Measurements from ENCODE around the gene OR4C46. TPM values are rescaled to one million over a fixed set of nuclear protein-coding genes. Genes with fewer than 3 reads are reported as not detected.
"Not testable (repeated sequence)": the region's sequence is repeated elsewhere in the genome, so short reads cannot be mapped to it uniquely, and the experiment has no call there.

Gene OR4C46
- not detected for total RNA-seq

DNA sequence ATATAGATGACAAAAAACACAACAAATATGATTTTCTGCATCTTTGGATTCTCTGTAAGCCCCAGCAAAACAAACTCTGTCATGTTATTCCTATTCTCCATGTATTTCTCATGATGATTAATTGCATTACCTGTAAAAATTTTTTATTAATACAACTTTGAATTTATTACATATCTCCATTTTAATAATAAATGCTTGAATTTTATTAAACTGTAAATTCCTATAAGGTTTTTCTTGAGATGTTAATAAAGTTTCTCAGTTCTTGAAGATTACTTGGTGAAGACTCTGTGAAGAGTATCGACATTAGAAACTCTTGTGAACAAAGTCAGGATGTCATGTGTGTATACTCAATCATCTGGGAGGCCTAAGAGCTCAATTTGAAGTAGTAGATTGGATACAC lies at the start of gene OR4C46:
TSS of gene OR4C46 (minus strand) at position 101 of the 400 bp plus-strand sequence. CDS start at position 101, 0 bp downstream.
- DNase-seq (ENCODE audit: low read depth in 2 of 3, low spot score in 2 of 3): no peak

- not testable (repeated sequence) for DNase-seq (ENCODE audit: low read depth in 2 of 3, low spot score in 2 of 3)
Measured at GRCh38 chr11:54645606-54646005, 41.8 kb upstream of the OR4C46 start.

GRCh38 chr11:54561439-54561838 lies 42.4 kb downstream of the OR4C46 start:
- not testable (repeated sequence) for DNase-seq (ENCODE audit: low read depth in 2 of 3, low spot score in 2 of 3)

- DNase-seq (ENCODE audit: low read depth in 2 of 3, low spot score in 2 of 3): no peak
Measured at GRCh38 chr11:54558919-54559318, 44.9 kb downstream of the OR4C46 start.

GRCh38 chr11:54558407-54558806 lies 45.4 kb downstream of the OR4C46 start:
- no peak for DNase-seq (ENCODE audit: low read depth in 2 of 3, low spot score in 2 of 3)

Other genes starting within 250 kb of the OR4C46 start
- not detected for gene OR4A5, start 102.8 kb upstream of the OR4C46 start, total RNA-seq

Measured in hematopoietic multipotent progenitor cell (in vitro differentiated cells).